Osteocyte (in vitro differentiated cells): ENCODE data around the gene EPHB1. TPM values are rescaled to one million over a fixed set of nuclear protein-coding genes. Genes with fewer than 3 reads are reported as not detected.

ENCODE experiments used
- DNase-seq: peaks from one replicate; pipeline ENCODE4 v3.0.0; 2021; ENCODE audit warnings: mixed read lengths; ENCODE audit not compliant: unreplicated experiment; ENCODE audit errors: extremely low spot score
- H3K27ac Mint-ChIP-seq: one replicate; pipeline ENCODE4 v1.8.0; 2021; ENCODE audit warnings: mild to moderate bottlenecking, mixed read lengths; ENCODE audit not compliant: unreplicated experiment
- H3K27me3 Mint-ChIP-seq: one replicate; pipeline ENCODE4 v1.8.0; 2021; ENCODE audit warnings: mixed read lengths; ENCODE audit not compliant: unreplicated experiment
- H3K36me3 Mint-ChIP-seq: one replicate; pipeline ENCODE4 v1.8.0; 2021; ENCODE audit warnings: mixed read lengths; ENCODE audit not compliant: unreplicated experiment
- H3K4me1 Mint-ChIP-seq: one replicate; pipeline ENCODE4 v1.8.0; 2021; ENCODE audit warnings: mixed read lengths; ENCODE audit not compliant: unreplicated experiment
- H3K4me3 Mint-ChIP-seq: one replicate; pipeline ENCODE4 v1.8.0; 2021; ENCODE audit warnings: mild to moderate bottlenecking, moderate library complexity, mixed read lengths; ENCODE audit not compliant: unreplicated experiment
- H3K9me3 Mint-ChIP-seq: one replicate; pipeline ENCODE4 v1.8.0; 2021; ENCODE audit warnings: mixed read lengths; ENCODE audit not compliant: unreplicated experiment
- total RNA-seq: library from RNA; stranded (reverse); gene quantifications from 2 replicates; pipeline ENCODE4 v1.2.1, GENCODE V29; 2021
- TF ChIP-seq, protein P1 (sequence below): fragments of 200-600 bp; sonication (generic); IDR thresholded peaks from 2 replicates; pipeline ENCODE4 v1.5.0; 2021; ENCODE audit warnings: antibody characterized with exemption, mild to moderate bottlenecking, moderate library complexity

The EPHB1 gene
- total RNA-seq, 1 donor from 2014 or later, result 0.75 TPM

DNA sequence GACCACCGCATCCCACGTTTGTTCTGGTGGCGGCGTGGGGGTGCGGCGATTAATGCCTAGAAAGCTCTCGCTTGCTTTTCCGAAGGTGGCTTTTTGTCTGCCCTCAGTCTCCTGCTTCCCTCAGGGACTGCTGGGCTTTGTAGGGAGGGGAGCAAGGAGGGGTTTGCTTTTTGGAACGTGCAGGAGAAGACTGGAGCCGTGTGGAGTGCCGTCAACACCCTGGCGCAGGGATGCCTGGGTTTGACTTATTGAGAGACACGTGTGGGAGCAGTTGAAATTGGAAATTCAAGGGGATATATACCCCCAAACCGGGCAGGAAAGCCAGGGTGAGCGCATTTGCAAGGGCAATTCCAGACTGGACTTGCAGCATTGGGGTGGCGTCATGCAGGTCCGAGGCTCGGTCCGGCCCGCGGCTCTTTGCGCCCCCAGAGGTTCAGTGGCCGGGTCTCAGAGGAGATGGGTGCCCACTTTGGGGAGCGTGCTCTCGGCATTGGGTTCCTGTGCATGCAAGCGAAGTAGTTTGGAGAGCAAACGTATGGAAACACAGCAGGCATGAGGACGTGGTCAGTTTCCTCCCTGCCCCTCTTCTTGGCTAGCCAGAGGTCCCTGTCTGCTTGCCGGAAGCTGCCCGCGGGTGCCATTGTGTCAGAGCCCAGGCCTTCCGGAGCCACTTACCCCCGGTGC lies 2.1 kb downstream of the EPHB1 start:
- peaks cover 18% of the 10 kb centered on the region for H3K4me1 Mint-ChIP-seq
- DNase-seq, result peak; percentile 80
- H3K27me3 Mint-ChIP-seq, result peaks cover 33% of the 10 kb centered on the region
- H3K27ac Mint-ChIP-seq, result no peak overlapping the region
- peak overlapping the region; percentile 63 for H3K4me3 Mint-ChIP-seq
- no peaks in the 10 kb centered on the region for H3K9me3 Mint-ChIP-seq
- TF ChIP-seq, protein P1, sequence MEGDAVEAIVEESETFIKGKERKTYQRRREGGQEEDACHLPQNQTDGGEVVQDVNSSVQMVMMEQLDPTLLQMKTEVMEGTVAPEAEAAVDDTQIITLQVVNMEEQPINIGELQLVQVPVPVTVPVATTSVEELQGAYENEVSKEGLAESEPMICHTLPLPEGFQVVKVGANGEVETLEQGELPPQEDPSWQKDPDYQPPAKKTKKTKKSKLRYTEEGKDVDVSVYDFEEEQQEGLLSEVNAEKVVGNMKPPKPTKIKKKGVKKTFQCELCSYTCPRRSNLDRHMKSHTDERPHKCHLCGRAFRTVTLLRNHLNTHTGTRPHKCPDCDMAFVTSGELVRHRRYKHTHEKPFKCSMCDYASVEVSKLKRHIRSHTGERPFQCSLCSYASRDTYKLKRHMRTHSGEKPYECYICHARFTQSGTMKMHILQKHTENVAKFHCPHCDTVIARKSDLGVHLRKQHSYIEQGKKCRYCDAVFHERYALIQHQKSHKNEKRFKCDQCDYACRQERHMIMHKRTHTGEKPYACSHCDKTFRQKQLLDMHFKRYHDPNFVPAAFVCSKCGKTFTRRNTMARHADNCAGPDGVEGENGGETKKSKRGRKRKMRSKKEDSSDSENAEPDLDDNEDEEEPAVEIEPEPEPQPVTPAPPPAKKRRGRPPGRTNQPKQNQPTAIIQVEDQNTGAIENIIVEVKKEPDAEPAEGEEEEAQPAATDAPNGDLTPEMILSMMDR, result no peak
- no peaks in the 10 kb centered on the region for H3K36me3 Mint-ChIP-seq

DNA sequence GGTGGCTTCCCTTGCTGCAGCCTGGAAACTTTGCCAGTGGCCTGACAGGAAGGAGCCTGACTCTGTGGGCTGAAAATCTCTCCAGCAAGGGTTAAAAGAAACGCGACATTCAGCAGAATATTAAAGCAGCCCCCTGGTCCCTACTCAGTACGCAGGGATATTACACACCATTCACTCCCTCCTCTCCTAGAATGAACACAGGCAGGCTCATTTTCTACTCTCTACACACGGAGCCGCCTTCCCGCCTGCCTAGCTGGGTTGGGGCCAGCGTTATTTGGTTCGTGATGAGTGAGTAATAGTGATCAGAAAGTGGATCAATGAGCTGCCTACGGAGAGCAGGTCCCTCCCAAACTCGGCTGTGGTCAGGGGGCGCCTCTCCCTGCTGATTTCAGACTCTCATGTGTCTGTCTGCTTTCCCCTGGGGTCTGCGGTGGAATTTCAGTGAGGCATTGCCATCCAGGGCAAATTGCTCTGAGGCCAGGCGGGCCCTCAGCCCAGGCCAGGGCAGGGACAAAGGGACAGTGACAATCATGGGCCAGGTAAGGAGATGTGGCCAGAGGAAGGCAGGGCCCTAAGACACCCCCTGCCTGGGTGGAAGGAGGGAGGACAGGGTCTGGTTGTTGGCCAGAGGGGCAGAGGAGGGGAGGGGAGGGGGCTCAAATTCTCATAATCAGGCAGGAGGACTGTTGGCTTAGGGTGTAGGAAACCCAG lies 2.8 kb downstream of the EPHB1 start:
- H3K9me3 Mint-ChIP-seq, result no peaks in the 10 kb centered on the region
- no peaks in the 10 kb centered on the region for H3K36me3 Mint-ChIP-seq

DNA sequence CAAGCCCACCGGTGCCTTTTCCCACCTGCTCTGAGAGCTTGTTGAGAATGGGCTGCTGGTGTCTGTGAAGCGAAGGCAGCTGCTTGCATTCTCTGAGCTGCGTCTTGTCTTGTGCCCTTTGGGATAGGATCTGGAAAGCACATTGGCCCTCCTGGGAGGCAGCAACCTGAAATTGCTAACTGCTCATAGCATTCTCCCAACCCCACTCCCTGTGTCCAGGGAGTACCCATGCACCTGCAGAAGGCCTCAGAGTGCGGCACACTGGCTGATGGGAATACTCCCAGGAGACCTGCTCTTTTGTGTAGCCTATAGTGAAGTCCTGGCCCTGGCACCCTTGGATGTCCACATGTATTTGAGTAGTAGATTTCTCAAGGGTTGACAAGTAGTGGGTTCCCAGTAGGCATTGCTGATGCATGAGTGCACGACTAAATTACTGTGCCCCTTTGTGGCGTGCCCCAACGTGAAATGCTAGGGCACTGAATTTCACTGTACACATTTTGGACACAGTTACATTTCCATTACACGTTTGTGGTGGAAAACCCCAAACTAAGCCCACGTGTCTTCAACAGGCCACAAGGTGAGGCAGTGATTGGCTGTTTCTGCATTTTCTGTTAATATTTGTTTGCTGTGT lies 3.7 kb downstream of the EPHB1 start:
- peak; percentile 71 for DNase-seq
- Mint-ChIP-seq H3K9me3 (no peaks in the 10 kb centered on the region), H3K4me1 (peaks cover 18% of the 10 kb centered on the region), H3K4me3 (no peak overlapping the region), H3K27me3 (peaks cover 24% of the 10 kb centered on the region), H3K27ac (no peak overlapping the region), H3K36me3 (no peaks in the 10 kb centered on the region)
- TF ChIP-seq, protein P1, result no peak

More for the DNA sequence above, 2.8 kb downstream of the EPHB1 start:
- peaks cover 30% of the 10 kb centered on the region for H3K27me3 Mint-ChIP-seq
- peaks cover 18% of the 10 kb centered on the region for H3K4me1 Mint-ChIP-seq
- TF ChIP-seq, protein P1, result no peak
- no peak overlapping the region for H3K4me3 Mint-ChIP-seq
- peak; percentile 75 for DNase-seq
- H3K27ac Mint-ChIP-seq, result no peak overlapping the region

GRCh38 chr3:134799393-134799792 lies 4.3 kb downstream of the EPHB1 start:
- peak; percentile 78 for DNase-seq
- TF ChIP-seq, protein P1, result no peak
- Mint-ChIP-seq H3K27ac (no peak overlapping the region), H3K36me3 (no peaks in the 10 kb centered on the region), H3K27me3 (peaks cover 24% of the 10 kb centered on the region), H3K4me1 (peaks cover 18% of the 10 kb centered on the region), H3K4me3 (no peak overlapping the region), H3K9me3 (no peaks in the 10 kb centered on the region)
